HCT116 (cell line): ENCODE measurements around the gene MYH7. TPM values are rescaled to one million over a fixed set of nuclear protein-coding genes. Genes with fewer than 3 reads are reported as not detected.

Experiments used
- ATAC-seq: fragments of 200-7000 bp; cut with Tn5 transposase; 2 replicates; pipeline ENCODE4 v1.9.1; 2020; ENCODE audit warnings: mild to moderate bottlenecking, moderate library complexity
- BruUV-seq: library from RNA; stranded (reverse); fragments of 400-500 nt; replicated peaks from 2 replicates; lab custom pipeline; 2021; lab: Mats Ljungman, UMichigan
- CTCF ChIA-PET: fragments of 300-600 bp; sonication (Branson Sonifier 250); formaldehyde crosslinking; loops from one replicate; lab custom pipeline; 2021; ENCODE audit warnings: antibody characterized with exemption; lab: Charles Lee
- POLR2A ChIA-PET: fragments of 300-600, 350-600 bp; sonication (Branson Sonifier 250); formaldehyde crosslinking; loops from one replicate; lab custom pipeline; 2021; ENCODE audit warnings: antibody characterized with exemption; lab: Charles Lee
- RAD21 ChIA-PET, 2 experiments: fragments of 300-600 bp; sonication (Branson Sonifier 250); formaldehyde crosslinking; loops; one replicate each; lab custom pipeline; 2023; ENCODE audit warnings: low total read pairs in 2 of 2; ENCODE audit not compliant: uncharacterized antibody in 2 of 2, unreplicated experiment in 2 of 2, low non-redundant PET in 1 of 2; lab: Charles Lee
- DNase-seq: peaks from one replicate; pipeline ENCODE4 v3.0.0-alpha.2; 2010; ENCODE audit warnings: low read depth, low spot score
- H2AFZ ChIP-seq: fragments of 200-600 bp; shearing (Covaris generic), sonication (generic); 2 replicates; pipeline ENCODE4 v1.6.1; 2017; ENCODE audit warnings: low read depth, mixed run types, mixed read lengths, antibody characterized with exemption, low read length; ENCODE audit not compliant: poor library complexity, severe bottlenecking
- H3K27ac ChIP-seq: 2 replicates; pipeline ENCODE4 v1.5.1; 2012; ENCODE audit warnings: low read depth, low read length
- H3K27me3 ChIP-seq: fragments of 200-600 bp; sonication (generic); 2 replicates; pipeline ENCODE4 v1.6.1; 2016; ENCODE audit warnings: mixed run types, low read length, mixed read lengths; ENCODE audit not compliant: insufficient read depth
- H3K36me3 ChIP-seq, 2 experiments: fragments of 200-500 bp in 1 of 2; fragments of 200-600 bp in 1 of 2; sonication (Bioruptor generic) in 1 of 2; sonication (generic) in 1 of 2; 2 replicates each; pipeline versions ENCODE4 v1.5.1 to v1.6.1; 2014 to 2016; ENCODE audit warnings: low read length in 2 of 2, inconsistent platforms in 1 of 2, mixed read lengths in 1 of 2, mixed run types in 1 of 2; ENCODE audit not compliant: insufficient read depth in 2 of 2, control insufficient read depth in 1 of 2
- H3K4me1 ChIP-seq, 2 experiments: fragments of 200-600 bp in 1 of 2; sonication (generic) in 1 of 2; 2 replicates each; pipeline versions ENCODE4 v1.5.1 to v1.6.1; 2012 to 2017; ENCODE audit warnings: low read length in 2 of 2, inconsistent platforms in 1 of 2, mild to moderate bottlenecking in 1 of 2, mixed read lengths in 1 of 2, mixed run types in 1 of 2, moderate library complexity in 1 of 2; ENCODE audit not compliant: insufficient read depth in 2 of 2, control insufficient read depth in 1 of 2
- H3K4me2 ChIP-seq: fragments of 200-600 bp; sonication (generic); 2 replicates; pipeline ENCODE4 v1.6.1; 2017; ENCODE audit warnings: mixed run types, low read length, mixed read lengths
- H3K4me3 ChIP-seq, 2 experiments: fragments of 200-600 bp in 1 of 2; sonication (generic) in 1 of 2; replicated peaks in 1 of 2; 2 replicates each; pipeline ENCODE4 v1.5.1; 2011 to 2016; ENCODE audit warnings: low read length in 2 of 2, control low read depth in 1 of 2, low read depth in 1 of 2, mild to moderate bottlenecking in 1 of 2, mixed read lengths in 1 of 2, mixed run types in 1 of 2
- H3K79me2 ChIP-seq: fragments of 200-600 bp; sonication (generic); 2 replicates; pipeline ENCODE4 v1.6.1; 2017; ENCODE audit warnings: mild to moderate bottlenecking, mixed run types, low read length, moderate library complexity, mixed read lengths; ENCODE audit not compliant: insufficient read depth
- H3K9ac ChIP-seq: fragments of 200-600 bp; sonication (generic); 2 replicates; pipeline ENCODE4 v1.6.1; 2016; ENCODE audit warnings: low read length, mixed read lengths
- H3K9me2 ChIP-seq: fragments of 200-600 bp; sonication (generic), shearing (Covaris generic); 2 replicates; pipeline ENCODE4 v1.6.1; 2017; ENCODE audit warnings: mixed run types, mild to moderate bottlenecking, moderate library complexity; ENCODE audit not compliant: insufficient read depth
- H3K9me3 ChIP-seq, 2 experiments: fragments of 200-500 bp in 1 of 2; fragments of 200-600 bp in 1 of 2; sonication (Bioruptor generic) in 1 of 2; sonication (generic) in 1 of 2; 2 replicates each; pipeline ENCODE4 v1.6.1; 2014 to 2017; ENCODE audit warnings: low read length in 2 of 2, mixed read lengths in 2 of 2, inconsistent platforms in 1 of 2, low read depth in 1 of 2, mild to moderate bottlenecking in 1 of 2, mixed run types in 1 of 2, moderate library complexity in 1 of 2; ENCODE audit not compliant: control insufficient read depth in 1 of 2, insufficient read depth in 1 of 2
- H4K20me1 ChIP-seq: fragments of 200-600 bp; sonication (generic), shearing (Covaris generic); 2 replicates; pipeline ENCODE4 v1.6.1; 2017; ENCODE audit warnings: mixed run types, mild to moderate bottlenecking, moderate library complexity; ENCODE audit not compliant: insufficient read depth
- CBX3 ChIP-seq: IDR thresholded peaks from 2 replicates; pipeline ENCODE4 v1.6.1; 2012; ENCODE audit warnings: low read depth
- EZH2 ChIP-seq: fragments of 200-600 bp; sonication (generic); IDR thresholded peaks from 2 replicates; pipeline ENCODE4 v1.6.1; 2017; ENCODE audit warnings: antibody characterized with exemption, mixed run types
- EZH2phosphoT487 ChIP-seq: fragments of 200-600 bp; IDR thresholded peaks from 2 replicates; pipeline ENCODE4 v1.6.1; 2018; ENCODE audit warnings: antibody characterized with exemption, borderline replicate concordance
- FOSL1 ChIP-seq: IDR thresholded peaks from 2 replicates; pipeline ENCODE4 v1.6.1; 2012; ENCODE audit warnings: low read depth
- JUND ChIP-seq: IDR thresholded peaks from 2 replicates; pipeline ENCODE4 v1.6.1; 2012
- POLR2AphosphoS5 ChIP-seq: IDR thresholded peaks from 2 replicates; pipeline ENCODE4 v1.6.1; 2011; ENCODE audit warnings: mild to moderate bottlenecking, low read depth, low read length, moderate library complexity
- SP1 ChIP-seq: IDR thresholded peaks from 2 replicates; pipeline ENCODE4 v1.6.1; 2012; ENCODE audit warnings: low read depth
- SRF ChIP-seq: IDR thresholded peaks from 2 replicates; pipeline ENCODE4 v1.6.1; 2012; ENCODE audit warnings: low read depth
- TCF7L2 ChIP-seq: IDR thresholded peaks from 2 replicates; pipeline ENCODE4 v1.7.0; 2011; ENCODE audit warnings: borderline replicate concordance, inconsistent platforms; ENCODE audit not compliant: insufficient read depth, insufficient read length; ENCODE audit errors: extremely low read depth
- YY1 ChIP-seq: IDR thresholded peaks from 2 replicates; pipeline ENCODE4 v1.6.1; 2011; ENCODE audit warnings: low read length, low read depth, moderate library complexity, mild to moderate bottlenecking; ENCODE audit not compliant: insufficient replicate concordance; ENCODE audit errors: extremely low read depth
- ZNF274 ChIP-seq: fragments of 200-500 bp; sonication (Bioruptor generic); IDR thresholded peaks from 2 replicates; pipeline ENCODE4 v1.6.1; 2014; ENCODE audit warnings: mild to moderate bottlenecking, low read depth, low read length, inconsistent platforms
- intact Hi-C: fragments of 100-400 bp; cut with micrococcal nuclease; formaldehyde crosslinking; loops from 2 replicates; pipeline ENCODE4 v1.10.0; 2022
- total RNA-seq: library from RNA; stranded (reverse); gene quantifications from one replicate; pipeline ENCODE4 v1.2.1, GENCODE V29; 2021; ENCODE audit not compliant: unreplicated experiment
- TF ChIP-seq, protein P1 (sequence below), 3 experiments: fragments of 200-600 bp in 1 of 3; sonication (generic) in 1 of 3; IDR thresholded peaks in 2 of 3; conservative IDR thresholded peaks in 1 of 3; 2 replicates each; pipeline ENCODE4 v1.5.1; 2012 to 2017; ENCODE audit warnings: low read depth in 2 of 3, low read length in 2 of 3, antibody characterized with exemption in 1 of 3, borderline replicate concordance in 1 of 3, control low read depth in 1 of 3, mild to moderate bottlenecking in 1 of 3, mixed read lengths in 1 of 3, mixed run types in 1 of 3, moderate library complexity in 1 of 3; ENCODE audit not compliant: insufficient read depth in 1 of 3
- TF ChIP-seq, protein P2 (sequence below): IDR thresholded peaks from 2 replicates; pipeline ENCODE4 v1.6.1; 2012
- TF ChIP-seq, protein P3 (sequence below): IDR thresholded peaks from 2 replicates; pipeline ENCODE4 v1.6.1; 2012; ENCODE audit warnings: low read depth
- TF ChIP-seq, protein P4 (sequence below): IDR thresholded peaks from 2 replicates; pipeline ENCODE4 v1.6.1; 2012

The MYH7 gene
- total RNA-seq, 1 experiment from 2014 or later, result not detected

- BruUV-seq, result no TSS peak
- Histone ChIP-seq H4K20me1 (no peaks in the 10 kb centered on the region), H3K79me2 (no peaks in the 10 kb centered on the region), H3K9me2 (no peaks in the 10 kb centered on the region), H3K36me3 (no peaks in the 10 kb centered on the region), H3K27me3 (peaks cover 10% of the 10 kb centered on the region; the same call in 1 of the 2 replicates), H3K9me3 (no peaks in the 10 kb centered on the region), H2AFZ (no peak overlapping the region), H3K4me1 (no peaks in the 10 kb centered on the region), H3K4me3 (no peak overlapping the region), H3K9ac (no peak overlapping the region), H3K27ac (no peak overlapping the region), H3K4me2 (no peak overlapping the region)
- ChIA-PET POLR2A (no interaction called here), CTCF (interaction anchor here (1.5 kb wide), 1 partner anchor 16 kb away, joined by 3 read pairs; no protein-coding TSS in a partner anchor), RAD21 (no interaction called here)
- DNase-seq (no peak), ATAC-seq (no peak)
- no peak for TF ChIP-seq CBX3
- no peak for TF ChIP-seq FOSL1
- TF ChIP-seq, protein P1, sequence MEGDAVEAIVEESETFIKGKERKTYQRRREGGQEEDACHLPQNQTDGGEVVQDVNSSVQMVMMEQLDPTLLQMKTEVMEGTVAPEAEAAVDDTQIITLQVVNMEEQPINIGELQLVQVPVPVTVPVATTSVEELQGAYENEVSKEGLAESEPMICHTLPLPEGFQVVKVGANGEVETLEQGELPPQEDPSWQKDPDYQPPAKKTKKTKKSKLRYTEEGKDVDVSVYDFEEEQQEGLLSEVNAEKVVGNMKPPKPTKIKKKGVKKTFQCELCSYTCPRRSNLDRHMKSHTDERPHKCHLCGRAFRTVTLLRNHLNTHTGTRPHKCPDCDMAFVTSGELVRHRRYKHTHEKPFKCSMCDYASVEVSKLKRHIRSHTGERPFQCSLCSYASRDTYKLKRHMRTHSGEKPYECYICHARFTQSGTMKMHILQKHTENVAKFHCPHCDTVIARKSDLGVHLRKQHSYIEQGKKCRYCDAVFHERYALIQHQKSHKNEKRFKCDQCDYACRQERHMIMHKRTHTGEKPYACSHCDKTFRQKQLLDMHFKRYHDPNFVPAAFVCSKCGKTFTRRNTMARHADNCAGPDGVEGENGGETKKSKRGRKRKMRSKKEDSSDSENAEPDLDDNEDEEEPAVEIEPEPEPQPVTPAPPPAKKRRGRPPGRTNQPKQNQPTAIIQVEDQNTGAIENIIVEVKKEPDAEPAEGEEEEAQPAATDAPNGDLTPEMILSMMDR (IDR thresholded peaks at IDR 0.05 in 2 of 3, conservative IDR thresholded peaks at IDR 0.05 in 1 of 3; ENCODE audit: borderline replicate concordance in 1 of 3, insufficient read depth in 1 of 3, low read depth in 2 of 3, low read length in 2 of 3), result no peak
- no peak for TF ChIP-seq ZNF274
- no peak for TF ChIP-seq SP1
- TF ChIP-seq, protein P2, sequence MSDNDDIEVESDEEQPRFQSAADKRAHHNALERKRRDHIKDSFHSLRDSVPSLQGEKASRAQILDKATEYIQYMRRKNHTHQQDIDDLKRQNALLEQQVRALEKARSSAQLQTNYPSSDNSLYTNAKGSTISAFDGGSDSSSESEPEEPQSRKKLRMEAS, result no peak
- TF ChIP-seq POLR2AphosphoS5, result no peak
- intact Hi-C loops, result no loop called here
Observed at GRCh38 chr14:23396126-23396525, 39.3 kb downstream of the MYH7 start.

- RAD21 ChIA-PET, result interaction anchor here in 1 of 2 experiments (0.6 kb wide), 1 partner anchor 16 kb away, joined by 4 read pairs; no protein-coding TSS in a partner anchor
- intact Hi-C loops, result no loop called here
- no peaks in the 10 kb centered on the region for H3K79me2 ChIP-seq
- H3K4me3 ChIP-seq, result no peak overlapping the region
- CTCF ChIA-PET, result interaction anchor here (1.2 kb wide), 1 partner anchor 13 kb away, joined by 4 read pairs; no protein-coding TSS in a partner anchor
- DNase-seq (no peak), ATAC-seq (no peak)
- no peak overlapping the region for H3K9ac ChIP-seq
- POLR2A ChIA-PET, result no interaction called here
- H4K20me1 ChIP-seq, result no peaks in the 10 kb centered on the region
- H3K4me2 ChIP-seq, result no peak overlapping the region
- peaks cover 13% of the 10 kb centered on the region; the same call in 1 of the 2 replicates for H3K27me3 ChIP-seq
- no peaks in the 10 kb centered on the region for H3K4me1 ChIP-seq
- no peaks in the 10 kb centered on the region for H3K9me3 ChIP-seq
- H3K9me2 ChIP-seq, result no peaks in the 10 kb centered on the region
- no TSS peak for BruUV-seq
- no peak overlapping the region for H2AFZ ChIP-seq
- no peaks in the 10 kb centered on the region for H3K36me3 ChIP-seq
- no peak overlapping the region for H3K27ac ChIP-seq
- TF ChIP-seq FOSL1 (no peak), YY1 (no peak), EZH2phosphoT487 (no peak), SRF (no peak), EZH2 (no peak), POLR2AphosphoS5 (no peak), JUND (no peak), TCF7L2 (no peak), CBX3 (no peak)
- TF ChIP-seq, protein P3, sequence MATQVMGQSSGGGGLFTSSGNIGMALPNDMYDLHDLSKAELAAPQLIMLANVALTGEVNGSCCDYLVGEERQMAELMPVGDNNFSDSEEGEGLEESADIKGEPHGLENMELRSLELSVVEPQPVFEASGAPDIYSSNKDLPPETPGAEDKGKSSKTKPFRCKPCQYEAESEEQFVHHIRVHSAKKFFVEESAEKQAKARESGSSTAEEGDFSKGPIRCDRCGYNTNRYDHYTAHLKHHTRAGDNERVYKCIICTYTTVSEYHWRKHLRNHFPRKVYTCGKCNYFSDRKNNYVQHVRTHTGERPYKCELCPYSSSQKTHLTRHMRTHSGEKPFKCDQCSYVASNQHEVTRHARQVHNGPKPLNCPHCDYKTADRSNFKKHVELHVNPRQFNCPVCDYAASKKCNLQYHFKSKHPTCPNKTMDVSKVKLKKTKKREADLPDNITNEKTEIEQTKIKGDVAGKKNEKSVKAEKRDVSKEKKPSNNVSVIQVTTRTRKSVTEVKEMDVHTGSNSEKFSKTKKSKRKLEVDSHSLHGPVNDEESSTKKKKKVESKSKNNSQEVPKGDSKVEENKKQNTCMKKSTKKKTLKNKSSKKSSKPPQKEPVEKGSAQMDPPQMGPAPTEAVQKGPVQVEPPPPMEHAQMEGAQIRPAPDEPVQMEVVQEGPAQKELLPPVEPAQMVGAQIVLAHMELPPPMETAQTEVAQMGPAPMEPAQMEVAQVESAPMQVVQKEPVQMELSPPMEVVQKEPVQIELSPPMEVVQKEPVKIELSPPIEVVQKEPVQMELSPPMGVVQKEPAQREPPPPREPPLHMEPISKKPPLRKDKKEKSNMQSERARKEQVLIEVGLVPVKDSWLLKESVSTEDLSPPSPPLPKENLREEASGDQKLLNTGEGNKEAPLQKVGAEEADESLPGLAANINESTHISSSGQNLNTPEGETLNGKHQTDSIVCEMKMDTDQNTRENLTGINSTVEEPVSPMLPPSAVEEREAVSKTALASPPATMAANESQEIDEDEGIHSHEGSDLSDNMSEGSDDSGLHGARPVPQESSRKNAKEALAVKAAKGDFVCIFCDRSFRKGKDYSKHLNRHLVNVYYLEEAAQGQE, result no peak
- TF ChIP-seq, protein P4, sequence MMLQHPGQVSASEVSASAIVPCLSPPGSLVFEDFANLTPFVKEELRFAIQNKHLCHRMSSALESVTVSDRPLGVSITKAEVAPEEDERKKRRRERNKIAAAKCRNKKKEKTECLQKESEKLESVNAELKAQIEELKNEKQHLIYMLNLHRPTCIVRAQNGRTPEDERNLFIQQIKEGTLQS, result no peak
Observed at GRCh38 chr14:23392613-23393012, 42.8 kb downstream of the MYH7 start.
